Fibroblast of skin of right quadriceps (primary cell): ENCODE measurements around the gene PPP1R2.
"Not testable (repeated sequence)": the region's sequence is repeated elsewhere in the genome, so short reads cannot be mapped to it uniquely, and the experiment has no call there.

Experiments
- DNase-seq: peaks from one replicate; pipeline ENCODE4 v3.0.0-alpha.2; 2013

The PPP1R2 gene

GRCh38 chr3:195542698-195543499 is at the start of gene PPP1R2:
Gene PPP1R2, minus strand, starts transcription at chr3:195543325. Its CDS starts 300 bp downstream, at chr3:195543025.
- peak; percentile 90 for DNase-seq

- DNase-seq: no peak
These were observed 48.7 kb upstream of the PPP1R2 start for GRCh38 chr3:195591852-195592251.

GRCh38 chr3:195591220-195591619 is 48.1 kb upstream of the PPP1R2 start:
- no peak for DNase-seq

- not testable (repeated sequence) for DNase-seq
These were observed 47.3 kb upstream of the PPP1R2 start for GRCh38 chr3:195590381-195590780.

- DNase-seq: not testable (repeated sequence)
These were observed 46.7 kb upstream of the PPP1R2 start for GRCh38 chr3:195589796-195590195.

- no peak for DNase-seq
These were observed 44.7 kb upstream of the PPP1R2 start for GRCh38 chr3:195587824-195588223.

GRCh38 chr3:195587406-195587805 is 44.3 kb upstream of the PPP1R2 start:
- DNase-seq: no peak

GRCh38 chr3:195584543-195584870 is 41.4 kb upstream of the PPP1R2 start:
- no peak for DNase-seq

- DNase-seq: peak; percentile 19
These were observed 40.9 kb upstream of the PPP1R2 start, which contains the start of gene APOD for GRCh38 chr3:195583831-195584542. Gene APOD, minus strand, starts transcription at chr3:195583940. Its CDS starts 4,479 bp downstream, at chr3:195579461.

- no peak for DNase-seq
These were observed 39.8 kb upstream of the PPP1R2 start for GRCh38 chr3:195582947-195583346.

- DNase-seq: peak; percentile 47
These were observed 37.8 kb upstream of the PPP1R2 start for GRCh38 chr3:195580744-195581443.

GRCh38 chr3:195579281-195579680 is 36.2 kb upstream of the PPP1R2 start:
- DNase-seq: no peak

GRCh38 chr3:195578565-195578964 is 35.4 kb upstream of the PPP1R2 start:
- no peak for DNase-seq

- no peak for DNase-seq
These were observed 34.6 kb upstream of the PPP1R2 start for GRCh38 chr3:195577645-195578177.

- DNase-seq: no peak
These were observed 31.6 kb upstream of the PPP1R2 start for GRCh38 chr3:195574497-195575304.

GRCh38 chr3:195573611-195574496 is 30.7 kb upstream of the PPP1R2 start:
- DNase-seq: no peak

- no peak for DNase-seq
These were observed 28.2 kb upstream of the PPP1R2 start for GRCh38 chr3:195571361-195571760.

GRCh38 chr3:195570912-195571311 is 27.8 kb upstream of the PPP1R2 start:
- no peak for DNase-seq

GRCh38 chr3:195570344-195570743 is 27.2 kb upstream of the PPP1R2 start:
- no peak for DNase-seq

GRCh38 chr3:195568630-195569029 is 25.5 kb upstream of the PPP1R2 start:
- DNase-seq: no peak

GRCh38 chr3:195566797-195567196 is 23.7 kb upstream of the PPP1R2 start:
- no peak for DNase-seq
